ENCODE measurements around the gene PLXNA1.

GRCh38 chr3:126983653-126984390 is 907 bp downstream of the PLXNA1 start:
- TF ChIP-seq MAFK (IDR thresholded peaks at IDR 0.05; ENCODE audit: low read depth, low read length) (no peak), HDAC6 (IDR thresholded peaks at IDR 0.05; ENCODE audit: low read depth, low read length) (no peak), ASH2L (IDR thresholded peaks at IDR 0.05; ENCODE audit: low read length) (peak; percentile 44), TCF12 (IDR thresholded peaks at IDR 0.05; ENCODE audit: low read depth, low read length) (no peak), POLR2A (IDR thresholded peaks at IDR 0.05; ENCODE audit: control extremely low read depth in 1 of 2, low read depth in 2 of 2, low read length in 2 of 2) (no peak), CTCF (IDR thresholded peaks at IDR 0.05; ENCODE audit: control extremely low read depth in 1 of 3, insufficient read depth in 1 of 3, low read depth in 1 of 3, low read length in 3 of 3) (no peak)
- TF ChIP-seq, protein P1, sequence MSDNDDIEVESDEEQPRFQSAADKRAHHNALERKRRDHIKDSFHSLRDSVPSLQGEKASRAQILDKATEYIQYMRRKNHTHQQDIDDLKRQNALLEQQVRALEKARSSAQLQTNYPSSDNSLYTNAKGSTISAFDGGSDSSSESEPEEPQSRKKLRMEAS (IDR thresholded peaks at IDR 0.05), result no peak

All from H1 (cell line).